K562 (cell line): Measurements from ENCODE around the gene ERP44. TPM values are rescaled to one million over a fixed set of nuclear protein-coding genes. Genes with fewer than 3 reads are reported as not detected.
A peak's percentile ranks its signal among the peaks of the same experiment; 100 is the strongest.

Source experiments
- ATAC-seq: fragments of 200-7000 bp; cut with Tn5 transposase; 3 replicates; pipeline ENCODE4 v1.9.1; 2020; ENCODE audit warnings: moderate library complexity
- BruUV-seq: library from RNA; stranded (reverse); fragments of 400-500 nt; replicated peaks from 2 replicates; lab custom pipeline; 2021; lab: Mats Ljungman, UMichigan
- CTCF ChIA-PET: fragments of 300-600 bp; formaldehyde crosslinking; extraction: SDS; loops from one replicate; lab custom pipeline; 2021; ENCODE audit warnings: low intra/inter-chr PET ratio; lab: Yijun Ruan, JAX
- POLR2A ChIA-PET: fragments of 300-600, 350-650 bp; sonication (Branson Sonifier 250); formaldehyde crosslinking; extraction: SDS; loops from one replicate; lab custom pipeline; 2021; ENCODE audit warnings: antibody characterized with exemption, inconsistent platforms; lab: Yijun Ruan, JAX
- DNase-seq, 4 experiments: peaks; one replicate each; pipeline versions ENCODE4 v3.0.0 to v3.0.0-alpha.2; 2011 to 2018; ENCODE audit warnings: low spot score in 3 of 4, mixed read lengths in 3 of 4; ENCODE audit errors: extremely low read depth in 1 of 4
- FAIRE-seq: peaks from 2 replicates; lab custom pipeline; 2011; peaks lifted over from hg19 to GRCh38; lab: Jason Lieb, UNC
- H2AFZ ChIP-seq: 2 replicates; pipeline ENCODE4 v1.6.0; 2011; ENCODE audit warnings: low read depth, low read length, control low read depth, inconsistent platforms
- H3K27ac ChIP-seq: fragments of 200-600 bp; 3 replicates; pipeline ENCODE4 v1.8.0; 2011; ENCODE audit warnings: low read depth, mild to moderate bottlenecking, control low read depth, inconsistent platforms, low read length, moderate library complexity, mixed read lengths; ENCODE audit errors: extremely low read depth
- H3K27me3 ChIP-seq, 2 experiments: fragments of 300-600 bp in 1 of 2; 2 replicates in 1 of 2; 3 replicates in 1 of 2; pipeline versions ENCODE4 v1.6.0 to v1.8.0; 2011; ENCODE audit warnings: inconsistent platforms in 2 of 2, low read length in 2 of 2, mild to moderate bottlenecking in 1 of 2, mixed read lengths in 1 of 2, moderate library complexity in 1 of 2; ENCODE audit not compliant: control insufficient read depth in 2 of 2, insufficient read depth in 2 of 2
- H3K36me3 ChIP-seq: fragments of 300-600 bp; 3 replicates; pipeline ENCODE4 v1.8.0; 2011; ENCODE audit warnings: mild to moderate bottlenecking, low read length, inconsistent platforms; ENCODE audit not compliant: control insufficient read depth, insufficient read depth
- H3K4me1 ChIP-seq, 2 experiments: fragments of 200-600 bp in 1 of 2; replicated peaks in 1 of 2; 2 replicates in 1 of 2; 3 replicates in 1 of 2; pipeline versions ENCODE4 v1.5.1 to v1.8.0; 2011; ENCODE audit warnings: inconsistent platforms in 2 of 2, low read length in 2 of 2, mild to moderate bottlenecking in 1 of 2, mixed read lengths in 1 of 2, moderate library complexity in 1 of 2; ENCODE audit not compliant: control insufficient read depth in 2 of 2, insufficient read depth in 2 of 2
- H3K4me2 ChIP-seq: 2 replicates; pipeline ENCODE4 v1.6.1; 2011; ENCODE audit warnings: low read length, control low read depth, inconsistent platforms, mixed read lengths; ENCODE audit not compliant: insufficient read depth
- H3K4me3 ChIP-seq: fragments of 200-600 bp; sonication (generic), shearing (Covaris generic); 2 replicates; pipeline ENCODE4 v1.5.1; 2016; ENCODE audit warnings: control low read depth, inconsistent platforms
- H3K79me2 ChIP-seq: fragments of 200-600 bp; 3 replicates; pipeline ENCODE4 v1.8.0; 2011; ENCODE audit warnings: low read length, inconsistent platforms; ENCODE audit not compliant: control insufficient read depth, insufficient read depth
- H3K9ac ChIP-seq, 2 experiments: 2 replicates each; pipeline versions ENCODE4 v1.6.0 to v1.6.1; 2011; ENCODE audit warnings: low read depth in 2 of 2, low read length in 2 of 2, control low read depth in 1 of 2, inconsistent platforms in 1 of 2, mild to moderate bottlenecking in 1 of 2, mixed read lengths in 1 of 2; ENCODE audit not compliant: insufficient read depth in 1 of 2
- H3K9me1 ChIP-seq: one replicate; pipeline ENCODE4 v1.6.0; 2011; ENCODE audit warnings: inconsistent platforms, mild to moderate bottlenecking, low read length, moderate library complexity; ENCODE audit not compliant: control insufficient read depth, insufficient read depth
- H3K9me3 ChIP-seq: replicated peaks from 2 replicates; pipeline ENCODE4 v1.5.1; 2011; ENCODE audit warnings: low read depth, low read length, inconsistent platforms; ENCODE audit not compliant: control insufficient read depth, insufficient read depth
- H4K20me1 ChIP-seq: replicated peaks from 2 replicates; pipeline ENCODE4 v1.6.1; 2011; ENCODE audit warnings: low read length, inconsistent platforms, mixed read lengths; ENCODE audit not compliant: control insufficient read depth, insufficient read depth
- ARID1B ChIP-seq: fragments of 450-650 bp; IDR thresholded peaks from 2 replicates; pipeline ENCODE4 v1.6.1; 2016; ENCODE audit warnings: antibody characterized with exemption, mild to moderate bottlenecking, inconsistent platforms
- CEBPG ChIP-seq, 3 experiments: fragments of 200-800 bp in 1 of 3; sonication (Bioruptor generic) in 1 of 3; sonication (generic) in 1 of 3; formaldehyde crosslinking in 1 of 3; IDR thresholded peaks in 2 of 3; conservative IDR thresholded peaks in 1 of 3; 2 replicates each; pipeline versions ENCODE4 v1.6.1 to v1.8.0; 2016 to 2022; ENCODE audit warnings: missing compliant biosample characterization in 2 of 3, missing genetic modification characterization in 2 of 3, mild to moderate bottlenecking in 1 of 3, missing genetic modification reagents in 1 of 3
- FOXJ2 ChIP-seq: fragments of 200-800 bp; sonication (Bioruptor generic); IDR thresholded peaks from 2 replicates; pipeline ENCODE4 v1.6.1; 2016; ENCODE audit warnings: missing genetic modification characterization, missing compliant biosample characterization
- FOXO4 ChIP-seq: fragments of 450-650 bp; formaldehyde crosslinking; IDR thresholded peaks from 2 replicates; pipeline ENCODE4 v1.4.0; 2020; ENCODE audit warnings: mild to moderate bottlenecking, moderate library complexity
- NCOA2 ChIP-seq, 2 experiments: fragments of 450-650 bp; IDR thresholded peaks; 2 replicates each; pipeline ENCODE4 v1.6.1; 2018; ENCODE audit warnings: mild to moderate bottlenecking in 2 of 2, moderate library complexity in 1 of 2; ENCODE audit not compliant: partially characterized antibody in 2 of 2
- WGBS: fragments of 100-300 bp; shearing (Covaris generic); methylation state at CpG from one replicate; pipeline ENCODE4 v1.1.6; 2016; ENCODE audit warnings: low coverage, mixed read lengths; ENCODE audit not compliant: insufficient coverage; ENCODE audit errors: missing lambda C conversion rate; 5-methylcytosine and 5-hydroxymethylcytosine counted together
- in situ Hi-C: fragments of 300-500 bp; cut with MboI; formaldehyde crosslinking; loops from 4 replicates; pipeline ENCODE4 v1.15.0; 2018; ENCODE audit warnings: inconsistent platforms, mixed read lengths
- intact Hi-C: fragments of 100-400 bp; cut with micrococcal nuclease; formaldehyde crosslinking; loops from 2 replicates; pipeline ENCODE4 v1.14.2; 2022
- polyA plus RNA-seq, 8 experiments: library from polyadenylated mRNA; depleted of rRNA in 4 of 8; stranded (reverse) in 5 of 8; unstranded in 3 of 8; fragments of >200 nt; fragmentation: Nextera tagmentation in 2 of 8; fragmentation: Illumina TruSeq in 1 of 8; extraction: Ambion mirVana in 2 of 8; extraction: Trizol in 1 of 8; gene quantifications; 2 replicates each; pipeline versions ENCODE4 v1.2.1 to v1.2.3, GENCODE V29; 2011 to 2014; ENCODE audit warnings: inconsistent platforms in 1 of 8, missing spikeins in 1 of 8
- total RNA-seq, 7 experiments: library from RNA; depleted of rRNA in 6 of 7; stranded (reverse); fragments of >200 nt in 6 of 7; fragmentation: Illumina TruSeq in 2 of 7; extraction: Trizol in 2 of 7; gene quantifications; 2 replicates each; pipeline versions ENCODE4 v1.2.1 to v1.2.3, GENCODE V29; 2011 to 2021; ENCODE audit warnings: low replicate concordance in 1 of 7

ERP44 gene
- total and polyA plus RNA-seq, 9 of the 15 experiments (the other 6 are each of a cell fraction or from before 2014, with no cell fraction given): 9.2 to 23.4 (median 13.6) TPM

DNA sequence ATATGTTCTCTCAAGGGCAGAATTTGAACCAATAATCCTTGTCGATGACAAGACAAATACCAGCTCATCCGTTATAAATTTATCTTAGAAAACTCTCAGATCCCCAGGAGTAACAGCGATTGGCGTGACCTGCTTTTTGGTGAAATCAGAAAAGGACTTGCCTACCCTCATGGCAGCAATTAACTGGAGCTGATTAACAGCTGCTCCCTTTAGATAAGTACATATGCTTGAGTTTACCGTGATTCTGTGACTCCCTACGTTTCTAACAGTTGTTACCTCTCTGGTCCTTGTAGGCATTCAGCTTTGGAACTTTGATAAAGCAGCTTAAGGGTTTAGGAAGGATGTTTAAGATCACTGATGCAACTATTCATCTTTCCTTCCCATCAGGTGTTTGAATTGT is 2.8 kb upstream of the ERP44 start (continued):
- no peak for TF ChIP-seq FOXJ2 (tag)
- peak; percentile 85 for TF ChIP-seq ARID1B
- no peak for TF ChIP-seq CEBPG (CRISPR knock-in tag; IDR thresholded peaks at IDR 0.05)
- TF ChIP-seq CEBPG (tag; conservative IDR thresholded peaks at IDR 0.05 in 1 of 2, IDR thresholded peaks at IDR 0.05 in 1 of 2): no peak
- TF ChIP-seq, all 486 proteins: peak for 33

DNA sequence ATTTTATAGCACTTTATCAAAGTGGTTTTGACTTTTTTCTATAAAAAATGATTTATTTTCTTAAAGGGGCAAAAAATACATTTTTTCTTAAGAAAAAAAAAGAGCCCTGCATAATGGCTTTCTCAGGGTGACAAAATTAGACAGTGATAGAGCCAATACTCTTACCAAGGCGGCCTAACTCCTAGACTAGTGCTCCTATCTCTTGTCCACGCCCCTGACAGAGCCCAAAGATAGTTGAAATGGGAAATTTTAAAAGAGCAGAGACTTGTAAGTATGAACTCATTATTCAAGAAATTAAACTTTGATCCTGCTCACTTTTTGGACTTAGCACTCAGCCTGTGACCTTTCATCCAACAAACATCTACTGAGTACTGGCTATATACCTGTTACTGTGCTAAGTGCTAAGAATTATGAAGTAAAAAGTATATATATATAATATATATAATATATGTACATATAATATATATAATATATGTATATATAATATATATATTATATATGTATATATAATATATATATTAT is 1.4 kb upstream of the ERP44 start:
- peaks cover 9% of the 10 kb centered on the region; the same call in 1 of the 2 replicates for H4K20me1 ChIP-seq
- CTCF ChIA-PET: no interaction called here
- H3K79me2 ChIP-seq: peaks cover 50% of the 10 kb centered on the region
- in situ Hi-C loops: no loop called here
- peak in 1 of 4 experiments; percentile 47 for DNase-seq
- BruUV-seq: no TSS peak
- H2AFZ ChIP-seq: peak overlapping the region; percentile 91
- TF ChIP-seq NCOA2 (IDR thresholded peaks at IDR 0.05; ENCODE audit: partially characterized antibody in 2 of 2) (peak in 1 of 2 experiments; percentile 44), FOXO4 (CRISPR knock-in tag) (no peak)
- TF ChIP-seq, all 486 proteins: peak for 1
- no peaks in the 10 kb centered on the region for H3K27me3 ChIP-seq
- FAIRE-seq: no peak
- WGBS: 6% methylated on average over 2 of the region's 2 CpGs
- intact Hi-C loops: no loop called here
- H3K4me2 ChIP-seq: peak overlapping the region; percentile 95
- H3K9ac ChIP-seq: peak overlapping the region in 1 of 2 experiments; percentile 85; a peak in 2 of 4 replicates
- H3K9me3 ChIP-seq: no peaks in the 10 kb centered on the region
- peak overlapping the region; percentile 83 for H3K4me3 ChIP-seq
- peak overlapping the region; percentile 64 for H3K27ac ChIP-seq
- H3K9me1 ChIP-seq: no peaks in the 10 kb centered on the region
- peaks cover 0 to 17% of the 10 kb centered on the region in 2 experiments; a peak in 2 of 5 replicates for H3K4me1 ChIP-seq
- POLR2A ChIA-PET: no interaction called here
- ATAC-seq: no peak
- peaks cover 13% of the 10 kb centered on the region; the same call in 2 of the 3 replicates for H3K36me3 ChIP-seq
